GM21786 (cell line): Measurements from ENCODE around the gene ANKRD13B.
A peak's percentile ranks its signal among the peaks of the same experiment; 100 is the strongest.
"Not testable (repeated sequence)": the region's sequence is repeated elsewhere in the genome, so short reads cannot be mapped to it uniquely, and the experiment has no call there.

Experiments
- ATAC-seq: cut with Tn5 transposase; IDR thresholded peaks from one replicate; pipeline ENCODE4 v1.9.1; 2021; ENCODE audit not compliant: unreplicated experiment

Gene ANKRD13B

GRCh38 chr17:29592850-29593551 is at the start of gene ANKRD13B:
Gene ANKRD13B (plus strand): TSS chr17:29593132. CDS start chr17:29593622, 490 bp downstream.
- ATAC-seq = no peak

GRCh38 chr17:29544066-29544465 is 48.9 kb upstream of the ANKRD13B start:
- no peak for ATAC-seq

GRCh38 chr17:29546085-29546484 is 46.8 kb upstream of the ANKRD13B start:
- ATAC-seq = no peak

- ATAC-seq = no peak
These were observed 46.1 kb upstream of the ANKRD13B start for GRCh38 chr17:29546830-29547229.

- no peak for ATAC-seq
These were observed 43.6 kb upstream of the ANKRD13B start for GRCh38 chr17:29549177-29549923.

- ATAC-seq = no peak
These were observed 37.1 kb upstream of the ANKRD13B start for GRCh38 chr17:29555840-29556239.

- no peak for ATAC-seq
These were observed 35.7 kb upstream of the ANKRD13B start for GRCh38 chr17:29557085-29557738.

GRCh38 chr17:29557739-29558116 is 35.2 kb upstream of the ANKRD13B start:
- ATAC-seq = no peak

GRCh38 chr17:29558139-29558538 is 34.8 kb upstream of the ANKRD13B start:
- not testable (repeated sequence) for ATAC-seq

GRCh38 chr17:29559640-29560039 is 33.3 kb upstream of the ANKRD13B start:
- ATAC-seq = no peak

- no peak for ATAC-seq
These were observed 32.6 kb upstream of the ANKRD13B start for GRCh38 chr17:29560316-29560715.

GRCh38 chr17:29561554-29562517 is 31.1 kb upstream of the ANKRD13B start:
- ATAC-seq = no peak

GRCh38 chr17:29562615-29563014 is 30.3 kb upstream of the ANKRD13B start:
- no peak for ATAC-seq

GRCh38 chr17:29563816-29564215 is 29.1 kb upstream of the ANKRD13B start:
- ATAC-seq = no peak

- no peak for ATAC-seq
These were observed 27.1 kb upstream of the ANKRD13B start for GRCh38 chr17:29565643-29566472.

- no peak for ATAC-seq
These were observed 26.2 kb upstream of the ANKRD13B start, which contains the start of gene ABHD15 for GRCh38 chr17:29566473-29567303. Gene ABHD15 (minus strand): TSS chr17:29567037. CDS start chr17:29566966, 71 bp downstream.

GRCh38 chr17:29567304-29567553 is 25.7 kb upstream of the ANKRD13B start:
- no peak for ATAC-seq

- ATAC-seq = peak; percentile 33
These were observed 25.2 kb upstream of the ANKRD13B start for GRCh38 chr17:29567554-29568330.
